HEK293 (cell line): ENCODE results near the gene MOCS2.

Source experiments
- CTCF ChIA-PET: fragments of 350-600 bp; formaldehyde crosslinking; extraction: SDS; loops from one replicate; lab custom pipeline; 2021; ENCODE audit warnings: antibody characterized with exemption; lab: Yijun Ruan, JAX
- POLR2A ChIA-PET: fragments of 300-600 bp; formaldehyde crosslinking; extraction: SDS; loops from one replicate; lab custom pipeline; 2020; ENCODE audit warnings: antibody characterized with exemption, inconsistent platforms; lab: Yijun Ruan, JAX
- H3K27ac ChIP-seq: fragments of 200-500 bp; sonication (Bioruptor generic); 2 replicates; pipeline ENCODE4 v1.5.1; 2014; ENCODE audit warnings: low read depth, low read length, control low read depth, inconsistent platforms; ENCODE audit errors: extremely low read depth
- H3K36me3 ChIP-seq, 2 experiments: fragments of 200-500 bp in 1 of 2; sonication (Bioruptor generic) in 1 of 2; 1 replicate in 1 of 2; 2 replicates in 1 of 2; pipeline ENCODE4 v1.5.1; 2014 to 2017; ENCODE audit warnings: inconsistent platforms in 2 of 2, low read length in 2 of 2; ENCODE audit not compliant: control insufficient read depth in 2 of 2, insufficient read depth in 1 of 2
- H3K4me1 ChIP-seq: fragments of 200-500 bp; sonication (Bioruptor generic); 2 replicates; pipeline ENCODE4 v1.5.1; 2014; ENCODE audit warnings: mild to moderate bottlenecking, low read length, inconsistent platforms; ENCODE audit not compliant: control insufficient read depth, insufficient read depth
- H3K4me3 ChIP-seq: 2 replicates; pipeline ENCODE4 v1.5.1; 2011; ENCODE audit warnings: low read depth, mild to moderate bottlenecking, control low read depth, low read length, moderate library complexity
- H3K9me3 ChIP-seq: fragments of 200-500 bp; sonication (Bioruptor generic); 2 replicates; pipeline ENCODE4 v1.5.1; 2014; ENCODE audit warnings: low read depth, low read length, inconsistent platforms; ENCODE audit not compliant: control insufficient read depth, insufficient read depth
- CTCF ChIP-seq: fragments of 450-650 bp; formaldehyde crosslinking; IDR thresholded peaks from 2 replicates; pipeline ENCODE4 v1.5.1; 2016; ENCODE audit warnings: missing biosample characterization, missing genetic modification characterization
- GLIS1 ChIP-seq: fragments of 450-650 bp; formaldehyde crosslinking; IDR thresholded peaks from 2 replicates; pipeline ENCODE4 v1.5.1; 2016; ENCODE audit warnings: missing biosample characterization, missing genetic modification characterization
- KLF1 ChIP-seq: fragments of 450-650 bp; formaldehyde crosslinking; IDR thresholded peaks from 2 replicates; pipeline ENCODE4 v1.5.1; 2016; ENCODE audit warnings: missing biosample characterization, missing genetic modification characterization
- KLF10 ChIP-seq: fragments of 450-650 bp; IDR thresholded peaks from 2 replicates; pipeline ENCODE4 v1.5.1; 2018; ENCODE audit warnings: missing biosample characterization, mild to moderate bottlenecking, missing genetic modification characterization
- KLF8 ChIP-seq: fragments of 450-650 bp; formaldehyde crosslinking; IDR thresholded peaks from 2 replicates; pipeline ENCODE4 v1.5.1; 2016; ENCODE audit warnings: missing biosample characterization, missing genetic modification characterization
- KLF9 ChIP-seq: fragments of 450-650 bp; formaldehyde crosslinking; IDR thresholded peaks from 2 replicates; pipeline ENCODE4 v1.5.1; 2016; ENCODE audit warnings: missing biosample characterization, missing genetic modification characterization, low read depth
- PRDM6 ChIP-seq: fragments of 450-650 bp; formaldehyde crosslinking; IDR thresholded peaks from 2 replicates; pipeline ENCODE4 v1.5.1; 2017; ENCODE audit warnings: missing biosample characterization, missing genetic modification characterization
- SP2 ChIP-seq: fragments of 450-650 bp; formaldehyde crosslinking; IDR thresholded peaks from 2 replicates; pipeline ENCODE4 v1.5.1; 2016; ENCODE audit warnings: missing biosample characterization, missing genetic modification characterization
- SP3 ChIP-seq: fragments of 450-650 bp; formaldehyde crosslinking; IDR thresholded peaks from 2 replicates; pipeline ENCODE4 v1.5.1; 2016; ENCODE audit warnings: missing biosample characterization, missing genetic modification characterization
- YY1 ChIP-seq: fragments of 450-650 bp; formaldehyde crosslinking; IDR thresholded peaks from 2 replicates; pipeline ENCODE4 v1.5.1; 2018; ENCODE audit warnings: missing biosample characterization, missing genetic modification characterization
- ZBTB17 ChIP-seq: fragments of 450-650 bp; formaldehyde crosslinking; IDR thresholded peaks from 2 replicates; pipeline ENCODE4 v1.5.1; 2016; ENCODE audit warnings: missing biosample characterization, missing genetic modification characterization
- ZBTB26 ChIP-seq: fragments of 450-650 bp; formaldehyde crosslinking; optimal IDR thresholded peaks from 2 replicates; pipeline ENCODE3; 2016; ENCODE audit warnings: missing biosample characterization, mild to moderate bottlenecking, missing genetic modification characterization
- ZFHX2 ChIP-seq: fragments of 450-650 bp; formaldehyde crosslinking; conservative IDR thresholded peaks from 2 replicates; pipeline ENCODE4 v1.5.1; 2016; ENCODE audit warnings: missing biosample characterization, missing genetic modification characterization
- ZIC2 ChIP-seq: fragments of 450-650 bp; formaldehyde crosslinking; IDR thresholded peaks from 2 replicates; pipeline ENCODE4 v1.5.1; 2016; ENCODE audit warnings: missing biosample characterization, missing genetic modification characterization
- ZNF202 ChIP-seq: fragments of 450-650 bp; formaldehyde crosslinking; IDR thresholded peaks from 2 replicates; pipeline ENCODE4 v1.5.1; 2016; ENCODE audit warnings: missing biosample characterization, missing genetic modification characterization, borderline replicate concordance
- ZNF248 ChIP-seq: fragments of 450-650 bp; formaldehyde crosslinking; IDR thresholded peaks from 2 replicates; pipeline ENCODE4 v1.5.1; 2017; ENCODE audit warnings: missing biosample characterization, missing genetic modification characterization
- ZNF335 ChIP-seq: fragments of 450-650 bp; formaldehyde crosslinking; conservative IDR thresholded peaks from 2 replicates; pipeline ENCODE4 v1.5.1; 2016; ENCODE audit warnings: missing biosample characterization, missing genetic modification characterization
- ZNF341 ChIP-seq: fragments of 450-650 bp; formaldehyde crosslinking; IDR thresholded peaks from 2 replicates; pipeline ENCODE4; 2016; ENCODE audit warnings: low read depth, missing biosample characterization, missing genetic modification characterization
- ZNF354C ChIP-seq: fragments of 450-650 bp; formaldehyde crosslinking; IDR thresholded peaks from 2 replicates; pipeline ENCODE4 v1.5.1; 2016; ENCODE audit warnings: missing biosample characterization, missing genetic modification characterization, low read depth, borderline replicate concordance
- ZNF580 ChIP-seq: fragments of 450-650 bp; formaldehyde crosslinking; IDR thresholded peaks from 2 replicates; pipeline ENCODE4 v1.5.1; 2016; ENCODE audit warnings: missing biosample characterization, missing genetic modification characterization
- ZNF600 ChIP-seq: fragments of 450-650 bp; formaldehyde crosslinking; IDR thresholded peaks from 2 replicates; pipeline ENCODE4 v1.5.1; 2016; ENCODE audit warnings: missing biosample characterization, missing genetic modification characterization
- ZNF660 ChIP-seq: fragments of 450-650 bp; IDR thresholded peaks from 2 replicates; pipeline ENCODE4 v1.5.1; 2018; ENCODE audit warnings: missing biosample characterization, mild to moderate bottlenecking, missing genetic modification characterization
- ZNF777 ChIP-seq: fragments of 450-650 bp; formaldehyde crosslinking; IDR thresholded peaks from 2 replicates; pipeline ENCODE4 v1.5.1; 2017; ENCODE audit warnings: missing biosample characterization, missing genetic modification characterization, borderline replicate concordance
- TF ChIP-seq, protein P1 (sequence below): fragments of 450-650 bp; formaldehyde crosslinking; IDR thresholded peaks from 2 replicates; pipeline ENCODE4 v1.5.1; 2016; ENCODE audit warnings: missing biosample characterization, missing genetic modification characterization
- TF ChIP-seq, protein P2 (sequence below): fragments of 450-650 bp; formaldehyde crosslinking; IDR thresholded peaks from 2 replicates; pipeline ENCODE4 v1.5.1; 2016; ENCODE audit warnings: missing biosample characterization, missing genetic modification characterization
- TF ChIP-seq, protein P3 (sequence below): fragments of 450-650 bp; formaldehyde crosslinking; IDR thresholded peaks from 2 replicates; pipeline ENCODE4 v1.5.1; 2016; ENCODE audit warnings: missing biosample characterization, missing genetic modification characterization

Gene MOCS2

GRCh38 chr5:53109443-53110127 lies at the start of gene MOCS2:
Gene MOCS2 (minus strand): TSS chr5:53109757. CDS start chr5:53107174, 2,583 bp downstream.
- H3K4me1 ChIP-seq = peaks cover 10% of the 10 kb centered on the region; the same call in 1 of the 2 replicates
- CTCF ChIA-PET = interaction anchor here (0.7 to 1.6 kb wide), 6 partner anchors 11 to 194 kb away, joined by 3 to 5 read pairs (median 3); no protein-coding TSS in a partner anchor
- POLR2A ChIA-PET = interaction anchor here (0.5 to 1.7 kb wide), 15 partner anchors 10 to 967 kb away, joined by 3 to 9 read pairs (median 3); partner anchors contain the start of gene ITGA2
- H3K27ac ChIP-seq = peak within 1 kb of the TSS; percentile 72; the same call in 1 of the 2 replicates
- peak within 1 kb of the TSS; percentile 80 for H3K4me3 ChIP-seq
- no peaks in the 10 kb centered on the region for H3K9me3 ChIP-seq
- H3K36me3 ChIP-seq = peaks cover 6 to 30% of the 10 kb centered on the region in 2 experiments; a peak in 2 of 3 replicates
- no peak for TF ChIP-seq ZNF248
- no peak for TF ChIP-seq YY1 (tag by site-specific recombination)
- peak; percentile 98 for TF ChIP-seq ZNF335 (tag by site-specific recombination)
- TF ChIP-seq PRDM6 (tag by site-specific recombination) = no peak
- peak; percentile 85 for TF ChIP-seq ZBTB26
- TF ChIP-seq, protein P1, sequence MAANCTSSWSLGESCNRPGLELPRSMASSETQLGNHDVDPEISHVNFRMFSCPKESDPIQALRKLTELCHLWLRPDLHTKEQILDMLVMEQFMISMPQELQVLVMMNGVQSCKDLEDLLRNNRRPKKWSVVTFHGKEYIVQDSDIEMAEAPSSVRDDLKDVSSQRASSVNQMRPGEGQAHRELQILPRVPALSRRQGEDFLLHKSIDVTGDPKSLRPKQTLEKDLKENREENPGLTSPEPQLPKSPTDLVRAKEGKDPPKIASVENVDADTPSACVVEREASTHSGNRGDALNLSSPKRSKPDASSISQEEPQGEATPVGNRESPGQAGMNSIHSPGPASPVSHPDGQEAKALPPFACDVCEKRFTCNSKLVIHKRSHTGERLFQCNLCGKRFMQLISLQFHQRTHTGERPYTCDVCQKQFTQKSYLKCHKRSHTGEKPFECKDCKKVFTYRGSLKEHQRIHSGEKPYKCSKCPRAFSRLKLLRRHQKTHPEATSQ (tag by site-specific recombination) = no peak
- TF ChIP-seq SP2 (tag by site-specific recombination) = peak; percentile 78
- TF ChIP-seq ZNF660 (tag by site-specific recombination) = 0 out of 2 replicates have a peak, but pooled peaks have one; percentile 32
- TF ChIP-seq ZFHX2 (tag by site-specific recombination) = peak; percentile 79
- TF ChIP-seq ZNF354C (tag by site-specific recombination) = no peak
- TF ChIP-seq ZBTB17 = 0 out of 2 replicates have a peak, but pooled peaks have one; percentile 22
- TF ChIP-seq ZNF600 (tag by site-specific recombination) = peak; percentile 56
- no peak for TF ChIP-seq ZNF202 (tag by site-specific recombination)
- TF ChIP-seq CTCF (tag by site-specific recombination) = 0 out of 2 replicates have a peak, but pooled peaks have one; percentile 24
- TF ChIP-seq ZIC2 (tag by site-specific recombination) = peak; percentile 44
- peak; percentile 41; the same call in 1 of the 2 replicates for TF ChIP-seq SP3 (tag by site-specific recombination)
- TF ChIP-seq ZNF580 (tag by site-specific recombination) = no peak
- 0 out of 2 replicates have a peak, but pooled peaks have one; percentile 35 for TF ChIP-seq KLF1 (tag by site-specific recombination)
- TF ChIP-seq KLF8 = peak; percentile 79
- peak; percentile 28; the same call in 1 of the 2 replicates for TF ChIP-seq GLIS1 (tag by site-specific recombination)
- peak; percentile 41; the same call in 1 of the 2 replicates for TF ChIP-seq KLF10 (tag by site-specific recombination)
- TF ChIP-seq ZNF341 (tag by site-specific recombination) = peak; percentile 86
- TF ChIP-seq KLF9 (tag by site-specific recombination) = peak; percentile 78
- TF ChIP-seq, protein P2, sequence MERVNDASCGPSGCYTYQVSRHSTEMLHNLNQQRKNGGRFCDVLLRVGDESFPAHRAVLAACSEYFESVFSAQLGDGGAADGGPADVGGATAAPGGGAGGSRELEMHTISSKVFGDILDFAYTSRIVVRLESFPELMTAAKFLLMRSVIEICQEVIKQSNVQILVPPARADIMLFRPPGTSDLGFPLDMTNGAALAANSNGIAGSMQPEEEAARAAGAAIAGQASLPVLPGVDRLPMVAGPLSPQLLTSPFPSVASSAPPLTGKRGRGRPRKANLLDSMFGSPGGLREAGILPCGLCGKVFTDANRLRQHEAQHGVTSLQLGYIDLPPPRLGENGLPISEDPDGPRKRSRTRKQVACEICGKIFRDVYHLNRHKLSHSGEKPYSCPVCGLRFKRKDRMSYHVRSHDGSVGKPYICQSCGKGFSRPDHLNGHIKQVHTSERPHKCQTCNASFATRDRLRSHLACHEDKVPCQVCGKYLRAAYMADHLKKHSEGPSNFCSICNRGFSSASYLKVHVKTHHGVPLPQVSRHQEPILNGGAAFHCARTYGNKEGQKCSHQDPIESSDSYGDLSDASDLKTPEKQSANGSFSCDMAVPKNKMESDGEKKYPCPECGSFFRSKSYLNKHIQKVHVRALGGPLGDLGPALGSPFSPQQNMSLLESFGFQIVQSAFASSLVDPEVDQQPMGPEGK (tag by site-specific recombination) = peak; percentile 87
- peak; percentile 29; the same call in 1 of the 2 replicates for TF ChIP-seq ZNF777
- TF ChIP-seq, protein P3, sequence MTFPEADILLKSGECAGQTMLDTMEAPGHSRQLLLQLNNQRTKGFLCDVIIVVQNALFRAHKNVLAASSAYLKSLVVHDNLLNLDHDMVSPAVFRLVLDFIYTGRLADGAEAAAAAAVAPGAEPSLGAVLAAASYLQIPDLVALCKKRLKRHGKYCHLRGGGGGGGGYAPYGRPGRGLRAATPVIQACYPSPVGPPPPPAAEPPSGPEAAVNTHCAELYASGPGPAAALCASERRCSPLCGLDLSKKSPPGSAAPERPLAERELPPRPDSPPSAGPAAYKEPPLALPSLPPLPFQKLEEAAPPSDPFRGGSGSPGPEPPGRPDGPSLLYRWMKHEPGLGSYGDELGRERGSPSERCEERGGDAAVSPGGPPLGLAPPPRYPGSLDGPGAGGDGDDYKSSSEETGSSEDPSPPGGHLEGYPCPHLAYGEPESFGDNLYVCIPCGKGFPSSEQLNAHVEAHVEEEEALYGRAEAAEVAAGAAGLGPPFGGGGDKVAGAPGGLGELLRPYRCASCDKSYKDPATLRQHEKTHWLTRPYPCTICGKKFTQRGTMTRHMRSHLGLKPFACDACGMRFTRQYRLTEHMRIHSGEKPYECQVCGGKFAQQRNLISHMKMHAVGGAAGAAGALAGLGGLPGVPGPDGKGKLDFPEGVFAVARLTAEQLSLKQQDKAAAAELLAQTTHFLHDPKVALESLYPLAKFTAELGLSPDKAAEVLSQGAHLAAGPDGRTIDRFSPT (tag by site-specific recombination) = peak; percentile 86
